ENCODE results near the gene BSG.
A peak's percentile ranks its signal among the peaks of the same experiment; 100 is the strongest.

- TF ChIP-seq CTCF (IDR thresholded peaks at IDR 0.05): peak in 1 of 7 experiments; percentile 18
- peak; percentile 97 for TF ChIP-seq POLR2A (IDR thresholded peaks at IDR 0.05)
Measured at GRCh38 chr19:572140-572742, at the start of gene BSG.
